ENCODE data around the gene EEF1G. TPM values are rescaled to one million over a fixed set of nuclear protein-coding genes. Genes with fewer than 3 reads are reported as not detected.

EEF1G gene
- total RNA-seq, 2 experiments from 2014 or later, result 1,925 to 1,979 TPM

DNA sequence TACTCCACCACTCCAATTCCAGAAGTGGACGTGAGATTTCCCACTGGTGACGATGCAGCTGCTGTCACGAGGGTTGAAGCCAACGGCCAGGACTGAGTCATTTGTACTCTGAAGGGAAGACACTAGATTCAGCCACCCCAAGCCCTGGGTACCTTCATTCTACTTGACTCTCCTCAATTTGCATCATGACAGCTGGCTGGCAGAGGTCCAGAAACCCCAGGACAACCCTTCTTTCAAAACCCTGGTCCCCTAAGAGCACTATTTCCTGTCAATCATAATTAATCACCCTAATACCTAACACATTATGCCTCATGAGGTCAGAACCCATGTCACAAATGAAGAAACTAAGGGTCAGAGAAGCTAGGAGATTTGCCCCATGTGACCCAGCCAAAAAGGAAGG lies 34.0 kb upstream of the EEF1G start:
- DNase-seq (peak; percentile 32), ATAC-seq (no peak)
- POLR2A ChIA-PET, result interaction anchor here (0.7 to 6.9 kb wide), 4 partner anchors 9 to 30 kb away, joined by 3 to 87 read pairs (median 4); partner anchors contain the start of gene TUT1
- H3K4me1 Mint-ChIP-seq (ENCODE audit: low read depth), result peaks cover 46% of the 10 kb centered on the region
- H3K36me3 Mint-ChIP-seq (ENCODE audit: low read depth), result peaks cover 68% of the 10 kb centered on the region
- H3K4me3 Mint-ChIP-seq, result no peak overlapping the region
- H3K27ac Mint-ChIP-seq, result no peak overlapping the region
- H3K27me3 Mint-ChIP-seq, result no peaks in the 10 kb centered on the region
- intact Hi-C loops (cut with micrococcal nuclease), result no loop called here
- H3K9me3 Mint-ChIP-seq, result no peaks in the 10 kb centered on the region
- TF ChIP-seq, protein P1, sequence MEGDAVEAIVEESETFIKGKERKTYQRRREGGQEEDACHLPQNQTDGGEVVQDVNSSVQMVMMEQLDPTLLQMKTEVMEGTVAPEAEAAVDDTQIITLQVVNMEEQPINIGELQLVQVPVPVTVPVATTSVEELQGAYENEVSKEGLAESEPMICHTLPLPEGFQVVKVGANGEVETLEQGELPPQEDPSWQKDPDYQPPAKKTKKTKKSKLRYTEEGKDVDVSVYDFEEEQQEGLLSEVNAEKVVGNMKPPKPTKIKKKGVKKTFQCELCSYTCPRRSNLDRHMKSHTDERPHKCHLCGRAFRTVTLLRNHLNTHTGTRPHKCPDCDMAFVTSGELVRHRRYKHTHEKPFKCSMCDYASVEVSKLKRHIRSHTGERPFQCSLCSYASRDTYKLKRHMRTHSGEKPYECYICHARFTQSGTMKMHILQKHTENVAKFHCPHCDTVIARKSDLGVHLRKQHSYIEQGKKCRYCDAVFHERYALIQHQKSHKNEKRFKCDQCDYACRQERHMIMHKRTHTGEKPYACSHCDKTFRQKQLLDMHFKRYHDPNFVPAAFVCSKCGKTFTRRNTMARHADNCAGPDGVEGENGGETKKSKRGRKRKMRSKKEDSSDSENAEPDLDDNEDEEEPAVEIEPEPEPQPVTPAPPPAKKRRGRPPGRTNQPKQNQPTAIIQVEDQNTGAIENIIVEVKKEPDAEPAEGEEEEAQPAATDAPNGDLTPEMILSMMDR (IDR thresholded peaks at IDR 0.05), result no peak
- CTCF ChIA-PET, result interaction anchor here (0.8 to 1.7 kb wide), 3 partner anchors 16 to 183 kb away, joined by 3 to 9 read pairs (median 5); partner anchors contain the start of gene TUT1

- peaks cover 46% of the 10 kb centered on the region for H3K4me1 Mint-ChIP-seq (ENCODE audit: low read depth)
- POLR2A ChIA-PET, result interaction anchor here (0.9 to 1.8 kb wide), 4 partner anchors 12 to 73 kb away, joined by 3 to 5 read pairs (median 4); partner anchors contain the start of genes TUT1 and UBXN1
- DNase-seq (no peak), ATAC-seq (no peak)
- H3K27ac Mint-ChIP-seq, result no peak overlapping the region
- TF ChIP-seq, protein P1 (IDR thresholded peaks at IDR 0.05), result no peak
- CTCF ChIA-PET, result interaction anchor here (1.2 kb wide), 1 partner anchor 14 kb away, joined by 3 read pairs; the partner anchor contains the start of gene TUT1
- H3K4me3 Mint-ChIP-seq, result no peak overlapping the region
- peaks cover 62% of the 10 kb centered on the region for H3K36me3 Mint-ChIP-seq (ENCODE audit: low read depth)
- H3K27me3 Mint-ChIP-seq, result no peaks in the 10 kb centered on the region
- intact Hi-C loops (cut with micrococcal nuclease), result no loop called here
- H3K9me3 Mint-ChIP-seq, result no peaks in the 10 kb centered on the region
These were observed 32.2 kb upstream of the EEF1G start for GRCh38 chr11:62605902-62606301.

- ChIA-PET CTCF (interaction anchor here (1.2 kb wide), 1 partner anchor 14 kb away, joined by 3 read pairs; the partner anchor contains the start of gene TUT1), POLR2A (interaction anchor here (0.9 to 1.8 kb wide), 5 partner anchors 12 to 74 kb away, joined by 3 to 5 read pairs (median 4); partner anchors contain the start of genes TUT1 and UBXN1)
- no peak for DNase-seq
- TF ChIP-seq, protein P1 (IDR thresholded peaks at IDR 0.05), result no peak
- Mint-ChIP-seq H3K9me3 (no peaks in the 10 kb centered on the region), H3K4me3 (no peak overlapping the region), H3K4me1 (ENCODE audit: low read depth) (peaks cover 43% of the 10 kb centered on the region), H3K27me3 (no peaks in the 10 kb centered on the region), H3K36me3 (ENCODE audit: low read depth) (peaks cover 64% of the 10 kb centered on the region), H3K27ac (no peak overlapping the region)
- no peak for ATAC-seq
- intact Hi-C loops (cut with micrococcal nuclease), result no loop called here
These were observed 31.8 kb upstream of the EEF1G start for GRCh38 chr11:62605467-62605866.

DNA sequence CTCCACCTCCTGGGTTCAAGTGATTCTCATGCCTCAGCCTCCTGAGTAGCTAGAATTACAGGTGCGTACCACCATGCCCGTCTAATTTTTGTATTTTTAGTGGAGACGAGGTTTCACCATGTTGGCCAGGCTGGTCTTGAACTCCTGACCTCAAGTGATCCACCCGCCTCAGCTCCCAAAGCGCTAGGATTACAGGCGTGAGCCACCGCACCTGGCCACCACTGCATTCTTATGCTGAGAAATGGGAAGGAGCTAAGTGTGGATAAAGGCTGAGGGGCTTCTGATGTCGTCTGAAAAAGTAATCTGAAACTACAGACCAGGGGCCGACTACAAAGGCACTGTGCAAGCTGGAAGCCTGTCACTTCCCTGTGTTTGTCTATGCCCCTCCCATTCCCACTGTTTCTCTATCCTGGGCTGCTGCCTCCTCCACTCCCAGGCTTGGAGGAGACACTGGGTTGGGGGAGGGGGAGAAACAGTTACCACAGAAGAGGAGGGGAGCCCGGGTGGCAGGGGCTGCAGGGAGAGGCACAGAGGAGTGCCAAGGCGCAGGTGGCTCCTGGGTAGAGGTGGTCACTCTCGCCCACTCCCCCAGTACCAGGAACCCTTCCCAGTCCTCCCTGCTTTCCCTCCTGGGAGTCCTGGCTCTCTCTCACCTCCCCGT lies 30.9 kb upstream of the EEF1G start:
- ChIA-PET POLR2A (interaction anchor here (0.8 to 2.4 kb wide), 8 partner anchors 9 to 75 kb away, joined by 3 to 24 read pairs (median 5); partner anchors contain the start of genes C11orf98, CSKMT, LBHD1 and TUT1), CTCF (interaction anchor here (1.1 kb wide), 1 partner anchor 180 kb away, joined by 3 read pairs; no protein-coding TSS in a partner anchor)
- peaks cover 66% of the 10 kb centered on the region for H3K36me3 Mint-ChIP-seq (ENCODE audit: low read depth)
- no peak for ATAC-seq
- no peak for DNase-seq
- no peaks in the 10 kb centered on the region for H3K27me3 Mint-ChIP-seq
- intact Hi-C loops (cut with micrococcal nuclease), result no loop called here
- H3K4me1 Mint-ChIP-seq (ENCODE audit: low read depth), result peaks cover 43% of the 10 kb centered on the region
- H3K9me3 Mint-ChIP-seq, result no peaks in the 10 kb centered on the region
- TF ChIP-seq, protein P1 (IDR thresholded peaks at IDR 0.05), result no peak
- H3K4me3 Mint-ChIP-seq, result no peak overlapping the region
- H3K27ac Mint-ChIP-seq, result no peak overlapping the region
